Skin of body (tissue), 2 donors: ENCODE data around the gene IDE. TPM values are rescaled to one million over a fixed set of nuclear protein-coding genes. Genes with fewer than 3 reads are reported as not detected.
"Not testable (repeated sequence)": the region's sequence is repeated elsewhere in the genome, so short reads cannot be mapped to it uniquely, and the experiment has no call there.

Source experiments
- DNase-seq: peaks from one replicate; lab custom pipeline; 2025; lab: John Stamatoyannopoulos, UW
- total RNA-seq: library from RNA; depleted of rRNA; stranded (reverse); fragments of >200 nt; gene quantifications from one replicate; pipeline ENCODE4 v1.2.3, GENCODE V29; 2014

Gene IDE
- total RNA-seq, 1 donor from 2014 or later: 50.8 TPM

DNA sequence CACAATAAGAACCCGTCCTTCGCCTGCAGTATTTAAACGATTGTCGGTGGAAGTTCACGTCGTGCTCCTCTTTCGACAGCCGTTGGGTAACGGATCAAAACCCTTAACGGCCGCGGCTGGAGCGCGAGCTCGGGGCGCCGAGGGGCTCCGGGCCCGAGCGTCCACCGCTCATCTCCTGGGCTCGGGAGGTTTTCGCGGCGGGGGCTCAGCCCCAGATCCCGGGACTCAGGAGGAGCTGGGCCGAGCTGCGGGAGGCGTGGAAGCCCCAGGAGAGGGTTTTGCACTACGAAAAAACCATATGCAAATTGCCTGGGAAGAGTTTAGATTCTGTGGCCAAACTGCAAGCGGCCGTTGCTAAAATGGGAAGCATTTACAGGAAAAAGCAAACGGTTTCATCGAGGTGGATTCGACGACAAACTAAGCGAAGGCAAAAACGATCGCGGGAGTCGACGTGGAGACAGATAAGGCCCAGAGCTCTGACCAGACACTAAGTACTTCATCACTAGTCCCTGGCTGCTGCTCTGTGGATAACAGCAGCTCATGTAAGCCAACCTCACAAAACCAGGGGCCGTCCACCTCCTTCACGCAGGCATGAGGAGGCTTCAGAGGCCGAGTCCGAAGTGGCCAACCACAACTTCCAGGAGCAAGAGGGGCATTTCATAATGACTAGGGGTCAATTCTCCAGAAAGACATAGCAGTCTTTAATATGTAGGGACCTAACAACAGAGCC lies 153.2 kb downstream of the IDE start:
- DNase-seq: no peak

DNA sequence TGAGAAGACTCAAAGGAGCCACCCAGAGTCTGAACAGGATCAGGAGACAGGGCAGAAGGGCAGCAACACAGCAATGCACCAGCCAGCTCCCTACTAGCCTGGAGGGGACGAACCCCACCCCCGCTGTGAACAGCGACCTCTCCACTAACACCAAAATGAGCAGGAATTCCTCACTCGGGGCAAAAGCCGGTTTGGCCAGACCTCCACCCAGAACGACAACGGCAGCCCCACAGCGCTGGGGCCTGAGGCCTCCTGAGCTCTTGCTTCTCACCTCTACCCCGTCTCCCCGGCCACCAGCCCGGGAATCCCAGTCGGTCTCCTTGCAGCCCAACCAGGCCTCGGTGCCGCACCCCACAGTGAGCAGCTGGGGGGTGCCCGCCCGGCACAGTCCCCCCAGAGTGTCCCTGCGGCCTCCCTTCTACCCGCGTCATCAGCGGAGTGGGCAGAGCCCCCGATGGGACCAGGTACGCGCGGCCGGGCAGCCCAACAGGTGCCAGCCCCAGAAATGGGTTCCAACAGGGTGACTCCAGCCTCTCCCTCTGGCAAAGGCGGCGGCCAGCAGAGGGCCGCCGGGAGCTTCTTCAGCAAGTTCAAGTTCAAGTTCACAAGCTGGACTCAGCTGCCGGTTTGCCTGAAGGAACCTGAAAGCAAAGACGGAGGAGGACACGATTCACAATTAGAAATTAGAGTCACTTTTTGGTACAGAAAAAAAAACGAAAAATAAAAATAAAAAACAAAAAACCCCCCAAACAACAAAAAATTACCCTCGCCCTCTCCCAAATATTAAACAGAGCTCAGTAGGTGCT lies 153.9 kb downstream of the IDE start:
- DNase-seq: no peak

DNA sequence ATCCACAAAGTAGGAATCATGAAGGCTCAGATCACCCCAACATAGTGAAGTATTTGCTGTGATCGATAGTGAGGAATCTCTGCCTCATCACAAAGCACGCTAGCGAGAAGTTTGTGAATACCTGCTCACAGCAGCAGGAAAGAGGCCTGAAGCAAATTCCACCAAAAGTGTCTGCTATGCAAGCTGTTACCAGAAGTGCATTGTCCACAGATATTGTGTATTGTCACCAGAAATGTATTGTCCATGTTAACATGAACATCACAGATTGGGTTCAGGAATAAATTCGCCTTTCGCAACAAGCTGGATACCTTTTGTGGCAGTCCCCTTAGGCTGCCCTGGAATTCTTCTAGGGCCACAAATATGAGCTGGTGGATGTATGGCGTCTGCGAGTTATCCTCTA lies 155.0 kb downstream of the IDE start:
- no peak for DNase-seq

DNA sequence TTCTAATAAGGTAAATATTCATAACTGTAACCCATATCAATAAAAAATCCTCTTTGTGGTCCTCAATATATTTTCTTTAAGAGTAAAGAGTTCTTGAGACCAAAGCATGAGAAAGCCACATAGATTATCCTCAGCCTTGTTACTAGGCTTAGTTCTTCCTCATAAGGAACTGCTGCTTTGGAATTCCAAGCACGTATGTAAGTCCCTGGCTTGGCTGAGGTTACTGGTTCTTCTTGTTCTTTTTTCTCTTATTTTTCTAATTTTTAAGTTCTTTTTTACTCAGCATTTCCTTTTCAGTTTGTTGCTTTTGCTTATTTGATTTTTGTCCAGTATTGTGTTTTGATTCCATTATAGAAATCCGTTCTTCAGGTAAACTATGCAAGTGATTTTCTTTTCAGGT lies 155.7 kb downstream of the IDE start:
- no peak for DNase-seq

DNA sequence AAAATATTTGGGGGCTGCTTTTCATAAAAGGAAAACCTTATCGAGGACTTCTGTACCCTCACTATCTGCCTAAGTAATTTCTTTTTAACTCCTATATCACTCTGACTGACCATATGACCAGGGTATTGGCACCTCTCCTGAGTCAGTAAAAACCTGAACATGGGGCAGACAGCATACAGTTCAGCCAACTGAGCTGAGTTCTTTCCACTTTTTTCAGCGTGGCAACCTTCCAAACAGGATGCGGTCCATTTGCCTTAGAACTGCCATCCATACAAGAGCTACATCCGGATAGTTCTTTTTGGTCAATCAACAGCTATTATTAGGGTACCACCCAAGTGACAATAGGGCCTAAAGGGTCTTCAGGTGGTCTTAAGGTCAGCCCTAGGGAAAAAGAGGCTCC lies 160.4 kb downstream of the IDE start:
- DNase-seq: no peak

DNA sequence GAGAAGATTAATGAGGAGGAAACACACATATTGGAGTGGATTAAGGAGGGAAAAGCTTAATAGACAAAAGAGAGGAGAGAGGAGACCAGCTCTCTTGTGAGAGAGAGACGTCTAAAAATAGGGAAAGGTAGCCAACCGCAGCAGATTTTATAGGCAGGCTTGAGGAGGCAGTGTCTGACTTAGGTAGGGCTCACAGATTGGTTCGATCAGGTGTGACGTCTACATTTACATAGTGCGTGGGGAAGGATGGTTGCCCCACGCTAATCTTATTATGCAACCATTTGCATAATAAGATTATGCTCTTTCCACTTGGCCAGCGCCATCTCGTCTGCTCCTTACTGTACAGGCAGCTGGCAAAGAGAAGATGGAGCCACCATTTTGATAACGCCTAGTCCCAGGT lies 160.9 kb downstream of the IDE start:
- no peak for DNase-seq

DNA sequence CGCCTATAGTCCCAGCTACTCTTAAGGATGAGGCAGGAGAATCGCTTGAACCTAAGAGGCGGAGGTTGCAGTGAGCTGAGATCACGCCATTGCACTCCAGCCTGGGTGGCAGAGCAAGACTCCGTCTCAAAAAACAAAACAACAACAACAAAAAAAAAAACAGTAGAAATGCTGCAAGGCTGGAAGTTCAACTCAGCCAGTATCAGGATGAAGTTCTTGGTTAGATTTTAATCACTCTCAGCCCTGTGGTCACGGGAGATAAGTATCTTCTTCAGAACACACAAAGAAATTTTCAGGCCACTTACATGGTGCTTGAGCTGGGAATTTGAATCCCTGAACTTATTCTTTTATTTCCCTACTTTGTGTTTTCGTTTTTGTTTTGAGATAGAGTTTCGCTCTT lies 162.5 kb downstream of the IDE start:
- no peak for DNase-seq

DNA sequence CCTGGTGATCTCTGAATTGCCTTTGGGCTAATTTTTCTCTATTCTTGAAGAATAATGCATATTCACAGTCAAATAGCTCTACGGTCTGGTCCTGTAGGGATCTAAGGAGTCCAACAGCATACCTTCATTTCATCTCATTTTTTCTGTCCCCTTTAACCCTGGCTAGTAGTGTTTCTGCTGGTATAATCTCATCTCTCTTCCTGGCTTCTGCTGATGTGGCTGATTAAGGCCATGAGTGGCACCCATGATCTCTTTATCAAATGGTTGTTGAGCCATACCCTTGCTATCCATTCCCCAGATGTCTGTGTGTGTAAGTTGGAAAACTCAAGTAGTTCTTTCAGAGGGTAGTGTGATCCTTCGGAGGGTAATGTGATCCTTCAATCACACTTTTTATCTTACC lies 163.4 kb downstream of the IDE start:
- DNase-seq: no peak

DNA sequence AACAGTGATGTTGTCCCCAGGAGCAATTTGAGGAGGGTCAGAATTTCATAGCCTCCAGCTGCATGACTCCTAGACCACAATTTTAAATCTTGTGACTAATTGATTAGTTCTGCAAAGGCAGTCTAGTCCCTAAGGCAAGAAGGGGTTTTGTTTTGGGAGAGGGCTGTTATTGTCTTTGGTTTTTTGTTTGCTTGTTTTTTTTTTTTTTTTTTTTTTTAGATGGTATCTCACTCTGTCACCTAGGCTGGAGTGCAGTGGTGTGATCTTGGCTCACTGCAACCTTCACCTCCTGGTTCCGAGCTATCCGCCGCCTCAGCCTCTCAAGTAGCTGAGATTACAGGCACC lies 165.9 kb downstream of the IDE start:
- DNase-seq: no peak

DNA sequence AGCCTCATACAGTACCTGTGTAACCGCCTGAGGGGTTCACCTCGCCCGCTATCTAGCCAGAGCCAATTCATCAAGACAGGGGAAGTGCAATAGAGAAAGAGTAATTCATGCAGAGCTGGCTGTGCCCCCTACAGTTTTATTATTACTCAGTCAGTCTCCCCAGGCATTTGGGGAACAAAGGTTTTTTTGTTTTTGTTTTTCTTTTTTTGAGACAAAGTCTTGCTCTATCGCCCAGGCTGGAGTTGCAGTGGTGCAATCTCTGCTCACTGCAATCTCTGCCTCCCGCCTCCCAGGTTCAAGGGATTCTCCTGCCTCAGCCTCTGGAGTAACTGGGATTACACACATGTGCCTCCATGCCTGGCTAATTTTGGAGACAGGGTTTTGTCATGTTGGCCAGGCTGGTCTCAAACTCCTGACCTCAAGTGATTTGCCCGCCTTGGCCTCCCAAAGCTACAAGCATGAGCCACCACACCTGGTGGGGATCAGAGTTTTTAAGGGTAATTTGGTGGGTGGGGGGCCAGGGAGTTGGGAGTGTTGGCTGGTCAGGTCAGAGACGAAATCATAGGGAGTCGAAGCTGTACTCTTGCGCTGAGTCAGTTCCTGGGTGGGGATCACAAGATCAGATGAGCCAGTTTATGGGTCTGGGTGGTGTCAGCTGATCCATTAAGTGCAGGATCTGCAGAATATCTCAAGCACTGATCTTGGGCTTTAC lies 166.4 kb downstream of the IDE start:
- DNase-seq: no peak

DNA sequence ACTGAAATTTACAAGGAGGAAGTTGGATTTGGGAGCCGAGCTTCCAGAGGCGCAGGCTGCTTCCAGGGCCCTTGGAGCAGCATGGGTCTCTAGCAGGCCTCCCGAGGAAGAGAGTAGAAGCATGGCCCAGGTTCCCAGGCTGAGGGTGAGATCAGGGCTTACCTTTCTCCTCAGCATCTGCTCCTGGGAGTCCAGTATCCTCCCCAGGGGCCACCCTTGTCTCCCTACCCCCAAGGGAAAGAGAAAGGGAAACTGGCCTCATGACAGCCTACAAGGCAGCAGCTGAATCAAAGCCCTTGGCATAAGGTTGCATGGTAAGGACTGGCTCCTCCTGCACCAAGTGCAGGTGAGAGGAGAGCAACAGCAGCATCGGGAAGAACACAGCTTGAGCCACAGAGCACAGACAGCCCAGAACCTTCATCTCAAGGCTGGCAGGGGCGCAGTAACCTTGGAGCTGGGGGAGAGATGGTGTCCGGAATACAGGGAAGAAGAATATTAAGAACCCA lies 168.4 kb downstream of the IDE start:
- no peak for DNase-seq

DNA sequence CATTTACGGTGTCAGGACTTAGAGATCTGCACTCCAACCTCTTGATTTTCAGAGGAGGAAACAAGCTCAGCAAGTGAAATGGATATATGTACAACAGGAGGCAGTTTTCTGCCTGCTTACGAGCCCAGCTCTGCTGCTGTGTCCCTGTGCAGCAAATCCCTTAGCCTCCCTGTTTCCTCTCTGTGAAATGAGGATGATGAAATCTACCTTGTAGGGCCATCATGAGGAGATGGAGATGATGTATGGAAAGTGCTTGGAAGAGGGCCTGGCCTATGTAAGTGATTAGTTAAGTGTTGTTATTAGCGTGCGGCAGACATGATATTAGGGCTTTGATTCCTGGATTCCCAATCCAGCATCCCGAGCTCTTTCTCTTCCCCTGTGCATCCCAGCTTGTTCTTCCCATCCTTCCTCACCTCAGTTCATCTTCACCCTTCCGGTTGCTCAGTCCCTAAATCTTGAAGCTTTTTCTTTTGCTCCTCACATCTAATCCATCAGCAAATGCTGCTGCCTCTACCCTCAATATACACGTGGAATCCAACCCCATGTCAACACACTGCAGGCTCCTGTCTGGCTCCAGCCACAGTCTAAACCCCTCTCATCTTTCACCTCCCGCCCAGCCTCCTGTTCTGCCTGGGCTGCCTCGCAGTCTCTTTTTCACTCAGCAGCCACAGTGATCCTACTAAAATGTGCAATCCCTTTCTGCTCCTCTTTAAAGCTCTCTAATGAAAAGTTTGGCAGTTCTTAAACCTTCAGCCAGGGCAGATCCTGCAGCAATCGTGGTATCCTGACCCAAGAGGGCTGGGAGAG lies 169.1 kb downstream of the IDE start:
- no peak for DNase-seq

DNA sequence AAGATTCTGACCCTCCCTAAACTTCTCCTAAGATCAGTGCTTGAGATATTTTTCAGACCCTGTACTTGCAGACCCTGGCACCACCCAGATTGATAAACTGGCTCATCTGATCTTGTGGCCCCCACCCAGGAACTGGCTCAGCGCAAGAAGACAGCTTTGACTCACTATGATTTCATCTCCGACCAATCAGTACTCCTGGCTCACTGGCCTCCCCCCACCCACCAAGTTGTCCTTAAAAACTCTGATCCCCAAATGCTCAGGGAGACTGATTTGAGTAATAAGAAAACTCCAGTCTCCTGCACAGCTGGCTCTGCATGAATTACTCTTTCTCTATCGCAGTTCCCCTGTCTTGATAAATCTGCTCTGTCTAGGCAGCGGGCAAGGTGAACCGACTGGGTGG lies 171.7 kb downstream of the IDE start:
- DNase-seq: not testable (repeated sequence)

Other genes with a start within 250 kb of the IDE start
- 15.1 TPM for gene KIF11, start 19.0 kb upstream of the IDE start, total RNA-seq
- 3.9 TPM for gene HHEX, start 115.9 kb upstream of the IDE start, total RNA-seq